Nephron progenitor cell (in vitro differentiated cells): ENCODE measurements around the gene DSTYK.
A peak's percentile ranks its signal among the peaks of the same experiment; 100 is the strongest.

Source experiments
- DNase-seq: peaks from one replicate; pipeline ENCODE4 v3.0.0; 2021
- H3K27ac Mint-ChIP-seq: 2 replicates; pipeline ENCODE4 v1.8.0; 2021; ENCODE audit warnings: mild to moderate bottlenecking, moderate library complexity, mixed read lengths
- H3K27me3 Mint-ChIP-seq: 2 replicates; pipeline ENCODE4 v1.8.0; 2021; ENCODE audit warnings: mild to moderate bottlenecking, low read depth, mixed read lengths; ENCODE audit not compliant: poor library complexity
- H3K36me3 Mint-ChIP-seq: 2 replicates; pipeline ENCODE4 v1.8.0; 2021; ENCODE audit warnings: low read depth, mixed read lengths
- H3K4me1 Mint-ChIP-seq: 2 replicates; pipeline ENCODE4 v1.8.0; 2021; ENCODE audit warnings: mixed read lengths
- H3K4me3 Mint-ChIP-seq: 2 replicates; pipeline ENCODE4 v1.8.0; 2021; ENCODE audit warnings: mild to moderate bottlenecking, moderate library complexity, mixed read lengths
- H3K9me3 Mint-ChIP-seq: 2 replicates; pipeline ENCODE4 v1.8.0; 2021; ENCODE audit warnings: mild to moderate bottlenecking, moderate library complexity, mixed read lengths
- CTCF ChIP-seq: fragments of 200-600 bp; sonication (generic); IDR thresholded peaks from 2 replicates; pipeline ENCODE4 v1.5.0; 2021; ENCODE audit warnings: antibody characterized with exemption

The DSTYK gene

DNA sequence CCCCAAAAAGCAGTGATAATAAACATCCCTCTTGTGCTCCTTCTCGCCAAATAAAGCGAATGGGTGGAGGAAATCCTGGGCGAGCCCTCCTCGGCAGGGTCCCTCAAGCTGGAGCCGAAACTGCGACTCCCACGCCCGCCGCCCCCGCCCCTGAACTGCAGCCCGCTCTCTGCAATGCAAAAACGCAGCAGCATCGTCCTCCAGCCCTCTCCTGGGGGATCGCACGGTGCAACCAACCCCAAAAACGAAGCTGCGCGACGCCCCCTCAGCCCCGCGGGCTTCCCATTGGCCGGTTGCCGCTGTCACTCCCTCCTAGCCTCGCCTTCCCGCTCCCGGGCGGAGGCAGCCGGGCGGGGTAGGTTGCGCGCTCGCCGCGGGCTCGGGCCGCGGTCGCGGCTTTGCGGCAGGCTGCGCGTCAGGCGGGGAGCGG lies 16.1 kb upstream of the DSTYK start, which contains the start of gene TMCC2:
Gene TMCC2, plus strand, starts transcription at position 363 of the 430 bp plus-strand sequence. CDS start 619 bp downstream, outside the sequence.
- peak within 1 kb of the TSS; percentile 90 for H3K4me3 Mint-ChIP-seq
- TF ChIP-seq CTCF: no peak
- H3K27ac Mint-ChIP-seq: no peak within 1 kb of the TSS
- H3K4me1 Mint-ChIP-seq: peaks cover 35% of the 10 kb centered on the region
- no peaks in the 10 kb centered on the region for H3K36me3 Mint-ChIP-seq
- peak; percentile 96 for DNase-seq
- H3K27me3 Mint-ChIP-seq: peaks cover 52% of the 10 kb centered on the region
- no peaks in the 10 kb centered on the region for H3K9me3 Mint-ChIP-seq

DNA sequence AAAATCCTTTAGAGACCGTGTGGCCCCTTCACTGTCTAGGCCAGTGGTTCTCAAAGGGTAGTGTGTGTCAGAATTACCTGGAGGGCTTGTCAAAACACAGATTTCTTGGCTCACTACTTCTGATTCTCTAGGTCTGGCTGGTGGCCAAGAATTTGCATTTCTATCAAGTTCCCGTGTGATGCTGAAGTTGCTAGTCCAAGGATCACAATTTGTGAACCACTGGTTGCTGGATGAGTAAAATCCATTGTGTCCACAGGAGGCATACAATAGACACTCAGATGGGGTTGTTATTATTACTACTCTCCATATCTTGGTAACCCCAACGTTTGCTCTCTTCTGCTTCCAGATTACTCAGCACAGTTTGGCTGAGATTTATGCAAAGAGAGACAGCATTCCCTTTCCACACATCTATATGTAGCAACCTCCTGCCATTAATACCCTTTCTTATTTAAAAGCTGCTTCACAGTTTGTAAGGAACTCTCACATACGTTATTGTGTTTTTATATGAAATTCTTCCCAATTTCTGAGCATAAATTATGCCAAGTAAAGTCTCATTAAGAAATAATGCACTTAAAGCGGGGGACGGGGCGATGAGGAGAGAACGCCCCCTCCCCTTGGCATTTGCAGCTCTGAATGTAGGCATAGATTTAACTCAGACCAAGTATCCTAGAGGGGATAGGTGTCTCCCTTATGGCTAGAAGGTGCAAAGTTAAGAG lies 15.5 kb upstream of the DSTYK start:
- Mint-ChIP-seq H3K36me3 (no peaks in the 10 kb centered on the region), H3K27ac (no peak overlapping the region), H3K27me3 (peaks cover 51% of the 10 kb centered on the region), H3K4me1 (peaks cover 35% of the 10 kb centered on the region), H3K9me3 (no peaks in the 10 kb centered on the region), H3K4me3 (peak overlapping the region; percentile 80)
- no peak for TF ChIP-seq CTCF
- no peak for DNase-seq

DNA sequence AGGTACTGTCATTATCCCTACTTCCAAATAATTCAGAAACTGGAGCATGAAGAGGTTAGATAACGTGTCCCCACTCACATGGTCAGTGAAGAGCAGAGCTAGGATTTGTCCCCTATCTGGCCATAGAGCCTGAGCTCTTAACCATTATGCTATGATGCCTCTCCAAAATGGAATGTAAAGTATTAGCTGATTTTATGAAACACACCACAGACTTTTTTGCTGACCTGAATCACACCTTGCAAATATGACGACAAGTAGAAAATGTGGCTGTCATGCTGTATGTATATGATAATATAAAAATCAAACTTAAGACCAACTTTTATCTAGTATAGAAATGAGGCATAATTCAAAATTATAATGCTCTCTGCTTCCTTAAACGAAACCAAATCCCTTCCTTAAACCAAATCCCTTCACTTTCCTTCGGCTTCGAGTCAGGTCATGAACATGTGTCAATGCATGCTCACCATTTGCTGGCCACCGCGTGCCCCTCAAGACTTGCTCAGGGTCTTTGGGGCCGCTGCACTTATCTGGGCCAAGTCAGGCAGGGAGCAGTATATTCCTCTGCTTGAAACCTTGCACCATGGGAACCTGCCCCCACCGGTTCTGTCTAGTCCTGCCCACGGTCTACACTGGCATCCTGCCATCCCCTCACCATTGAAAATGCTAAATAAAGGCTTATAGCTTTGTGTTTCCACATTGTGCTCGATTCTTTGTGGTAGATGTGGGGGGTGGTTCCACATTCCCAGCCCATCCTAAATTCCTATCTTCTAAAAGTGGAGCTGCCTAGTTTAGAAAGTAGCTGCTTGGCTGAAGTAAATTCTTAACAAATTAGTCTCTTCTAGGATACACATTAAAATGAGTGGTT lies 14.6 kb upstream of the DSTYK start:
- H3K4me3 Mint-ChIP-seq: peak overlapping the region; percentile 80
- no peak overlapping the region for H3K27ac Mint-ChIP-seq
- TF ChIP-seq CTCF: no peak

DNA sequence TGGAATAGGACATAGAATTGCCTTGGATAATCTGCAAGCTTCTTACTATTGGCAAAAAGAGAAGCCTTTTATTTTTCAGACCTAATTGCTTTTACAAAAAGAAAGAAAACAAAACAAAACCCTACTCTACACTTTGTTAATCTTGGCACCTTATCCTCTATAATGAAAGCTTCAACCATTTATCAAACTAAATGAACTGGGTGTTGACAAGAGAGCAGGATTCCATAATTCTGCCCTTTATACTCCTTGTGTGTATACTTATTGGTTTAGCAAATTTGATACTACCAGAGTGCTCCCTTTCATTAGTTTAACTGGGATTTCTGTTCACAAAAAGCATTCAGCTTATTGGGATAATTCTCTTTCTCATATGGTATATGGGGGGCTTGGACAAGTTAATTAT lies 13.2 kb upstream of the DSTYK start:
- H3K4me3 Mint-ChIP-seq: no peak overlapping the region
- H3K36me3 Mint-ChIP-seq: no peaks in the 10 kb centered on the region
- DNase-seq: no peak
- H3K27ac Mint-ChIP-seq: no peak overlapping the region
- no peak for TF ChIP-seq CTCF
- peaks cover 46% of the 10 kb centered on the region for H3K27me3 Mint-ChIP-seq
- no peaks in the 10 kb centered on the region for H3K9me3 Mint-ChIP-seq
- peaks cover 23% of the 10 kb centered on the region for H3K4me1 Mint-ChIP-seq

More for the DNA sequence above, 14.6 kb upstream of the DSTYK start:
- Mint-ChIP-seq H3K9me3 (no peaks in the 10 kb centered on the region), H3K36me3 (no peaks in the 10 kb centered on the region), H3K4me1 (peaks cover 35% of the 10 kb centered on the region), H3K27me3 (peaks cover 51% of the 10 kb centered on the region)
- DNase-seq: no peak

DNA sequence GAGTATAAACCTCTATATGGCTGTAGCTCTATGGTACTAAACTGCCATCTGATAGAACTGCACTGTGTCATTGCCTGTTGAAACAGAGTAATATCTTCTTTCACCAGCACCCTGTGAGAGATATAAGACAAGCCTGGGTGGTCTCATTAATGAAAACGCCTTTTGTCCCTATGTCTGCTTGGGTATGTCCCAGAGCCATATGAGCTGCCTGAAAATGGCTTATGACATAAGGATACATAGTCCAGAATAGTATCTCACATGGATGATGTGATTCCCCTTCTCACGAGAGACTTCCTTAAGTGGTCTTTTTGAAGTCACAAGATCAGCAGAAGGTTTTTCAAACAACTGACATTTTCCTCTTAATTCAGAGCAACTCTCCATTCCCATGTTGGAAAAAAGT lies 8.9 kb upstream of the DSTYK start:
- H3K27me3 Mint-ChIP-seq: peaks cover 21% of the 10 kb centered on the region
- H3K36me3 Mint-ChIP-seq: no peaks in the 10 kb centered on the region
- DNase-seq: no peak
- H3K27ac Mint-ChIP-seq: no peak overlapping the region
- H3K4me1 Mint-ChIP-seq: no peaks in the 10 kb centered on the region
- no peak overlapping the region for H3K4me3 Mint-ChIP-seq
- no peak for TF ChIP-seq CTCF
- H3K9me3 Mint-ChIP-seq: no peaks in the 10 kb centered on the region
